ENCODE measurements around the gene ZNF229. TPM values are rescaled to one million over a fixed set of nuclear protein-coding genes. Genes with fewer than 3 reads are reported as not detected.
"Not testable (repeated sequence)": the region's sequence is repeated elsewhere in the genome, so short reads cannot be mapped to it uniquely, and the experiment has no call there.

The ZNF229 gene
- polyA plus RNA-seq (2013, experiment 1 of 2), result 8.6 TPM
- 3.9 TPM for polyA plus RNA-seq (2013, experiment 2 of 2)

DNA sequence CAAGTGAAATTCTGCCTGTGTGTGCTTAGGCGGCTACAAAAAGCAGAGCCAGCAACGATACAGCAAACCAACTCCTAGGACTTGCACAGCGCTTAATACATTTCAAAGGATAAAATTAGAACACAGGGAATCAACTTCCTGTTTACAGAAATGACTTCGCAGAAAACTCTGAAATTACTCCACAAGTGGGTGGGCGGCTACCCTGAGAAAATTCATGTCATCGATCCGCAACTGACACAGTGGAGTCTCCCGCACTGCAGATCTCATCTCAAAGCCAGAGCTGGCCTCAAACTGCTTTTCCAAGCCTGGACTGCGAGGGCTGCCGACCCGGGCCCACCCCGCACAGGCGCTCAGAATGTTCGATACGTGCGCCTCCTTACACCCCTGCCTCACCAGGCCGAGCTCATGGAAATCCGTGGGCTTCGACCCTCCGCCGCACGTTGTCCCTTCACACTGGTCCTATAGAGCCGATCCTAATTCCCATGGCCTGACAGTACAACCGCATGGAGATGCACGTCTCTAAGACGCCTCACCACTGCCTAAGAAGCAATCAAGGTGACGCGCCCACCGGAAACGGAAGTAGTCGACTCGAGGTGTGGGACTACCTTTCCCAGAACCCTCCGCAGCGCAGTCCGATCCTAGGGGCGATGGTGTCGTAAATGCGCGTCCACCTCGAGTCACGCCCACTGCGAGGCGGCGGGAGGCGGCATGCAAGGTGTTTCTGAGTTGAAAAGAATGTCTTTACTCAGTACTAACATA is at the start of gene ZNF229:
TSS of gene ZNF229 (minus strand) at position 557 of the 759 bp plus-strand sequence. CDS start 5,625 bp downstream, outside the sequence.
- 27 to 30% methylated on average over 37 to 45 of the region's 45 CpGs for WGBS, 2 experiments (ENCODE audit: insufficient coverage in 2 of 2)
- Histone ChIP-seq H3K27ac (ENCODE audit: low read depth, low read length, severe bottlenecking) (no peak within 1 kb of the TSS), H3K9me3 (ENCODE audit: control insufficient read depth, low read length) (peaks cover 46% of the 10 kb centered on the region), H3K4me1 (ENCODE audit: control insufficient read depth, insufficient read depth, low read length, poor library complexity, severe bottlenecking) (no peaks in the 10 kb centered on the region), H3K4me3 (ENCODE audit: extremely low read depth, insufficient read depth, low read length, poor library complexity, severe bottlenecking) (peak within 1 kb of the TSS; percentile 49), H3K36me3 (ENCODE audit: control insufficient read depth, insufficient read depth, low read length) (peaks cover 5% of the 10 kb centered on the region)

DNA sequence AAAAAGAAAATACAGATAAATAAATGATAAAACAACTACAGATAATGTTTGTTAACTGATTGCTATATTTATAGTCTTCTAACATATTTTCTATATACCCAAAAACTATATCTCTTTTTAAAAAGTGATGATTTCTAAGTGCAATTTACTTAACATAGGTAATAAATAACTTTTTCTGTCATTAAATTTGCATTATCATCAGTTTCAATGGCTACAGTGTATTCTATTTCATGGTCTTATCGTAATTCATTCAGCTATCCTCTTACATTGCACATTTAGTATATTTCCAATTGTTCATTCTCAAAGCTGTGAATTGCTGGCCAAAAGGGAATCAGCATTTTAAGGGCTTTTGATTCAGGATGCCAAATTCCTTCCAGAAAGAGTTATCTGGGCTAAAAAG is 48.4 kb upstream of the ZNF229 start:
- peaks cover 74% of the 10 kb centered on the region for H3K36me3 ChIP-seq (ENCODE audit: control insufficient read depth, insufficient read depth, low read length)

GRCh38 chr19:44476559-44477408 is 28.5 kb upstream of the ZNF229 start:
- H3K4me1 ChIP-seq (ENCODE audit: control insufficient read depth, insufficient read depth, low read length, poor library complexity, severe bottlenecking), result no peaks in the 10 kb centered on the region
- H3K36me3 ChIP-seq (ENCODE audit: control insufficient read depth, insufficient read depth, low read length), result peaks cover 72% of the 10 kb centered on the region
- no peak overlapping the region for H3K27ac ChIP-seq (ENCODE audit: low read depth, low read length, severe bottlenecking)
- WGBS, 2 experiments (ENCODE audit: insufficient coverage in 2 of 2), result 86% methylated on average over 5 of the region's 7 CpGs; no CpG with 5 or more reads in 1 of the 2 experiments
- peaks cover 93% of the 10 kb centered on the region for H3K9me3 ChIP-seq (ENCODE audit: control insufficient read depth, low read length)
- H3K4me3 ChIP-seq (ENCODE audit: extremely low read depth, insufficient read depth, low read length, poor library complexity, severe bottlenecking), result no peak overlapping the region

More for the DNA sequence above, 48.4 kb upstream of the ZNF229 start:
- Histone ChIP-seq H3K4me1 (ENCODE audit: control insufficient read depth, insufficient read depth, low read length, poor library complexity, severe bottlenecking) (peaks cover 2% of the 10 kb centered on the region), H3K9me3 (ENCODE audit: control insufficient read depth, low read length) (peaks cover 71% of the 10 kb centered on the region), H3K27ac (ENCODE audit: low read depth, low read length, severe bottlenecking) (no peak overlapping the region), H3K4me3 (ENCODE audit: extremely low read depth, insufficient read depth, low read length, poor library complexity, severe bottlenecking) (no peak overlapping the region)
- WGBS, 2 experiments (ENCODE audit: insufficient coverage in 2 of 2), result 80% methylated on average over 1 of the region's 1 CpG; no CpG with 5 or more reads in 1 of the 2 experiments

GRCh38 chr19:44468730-44469129 is 20.5 kb upstream of the ZNF229 start:
- H3K27ac ChIP-seq (ENCODE audit: low read depth, low read length, severe bottlenecking); H3K4me1 ChIP-seq (ENCODE audit: control insufficient read depth, insufficient read depth, low read length, poor library complexity, severe bottlenecking); H3K36me3 ChIP-seq (ENCODE audit: control insufficient read depth, insufficient read depth, low read length); H3K4me3 ChIP-seq (ENCODE audit: extremely low read depth, insufficient read depth, low read length, poor library complexity, severe bottlenecking): not testable (repeated sequence)
- WGBS, 2 experiments (ENCODE audit: insufficient coverage in 2 of 2), result 67 to 69% methylated on average over 3 to 4 of the region's 5 CpGs
- peaks cover 51% of the 10 kb centered on the region for H3K9me3 ChIP-seq (ENCODE audit: control insufficient read depth, low read length)

DNA sequence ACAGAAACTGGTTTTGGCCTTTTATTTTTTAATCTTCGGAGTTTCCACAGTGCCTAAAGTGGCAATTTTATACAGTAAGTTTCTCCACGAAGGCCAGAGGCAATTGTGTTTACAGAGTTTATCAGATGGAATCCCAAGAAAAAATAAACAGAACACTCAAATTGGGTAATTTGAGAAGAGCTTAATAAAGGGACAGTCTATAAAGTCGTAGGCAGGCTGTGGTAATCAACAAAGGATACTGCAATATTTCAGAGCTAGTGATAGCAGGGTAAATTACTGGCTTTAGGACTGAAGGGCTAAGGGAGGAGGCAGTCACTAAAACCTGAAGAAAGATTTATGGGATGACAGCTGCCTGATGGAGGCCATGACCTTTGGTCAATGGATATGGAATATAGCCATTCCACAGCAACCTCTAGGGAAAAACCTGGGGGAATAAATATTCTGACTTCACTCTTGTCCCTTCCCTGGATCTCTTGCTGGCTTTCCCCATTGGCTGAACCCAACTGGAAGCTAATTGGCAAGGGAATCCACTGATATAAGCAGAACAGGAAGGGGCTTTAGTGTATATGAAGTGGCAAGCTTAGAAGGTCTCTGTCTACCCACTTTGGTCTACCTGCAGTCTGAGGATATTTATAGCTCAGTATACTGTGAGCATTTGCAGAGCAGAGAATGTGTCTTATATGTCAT is 14.5 kb upstream of the ZNF229 start:
- H3K27ac ChIP-seq (ENCODE audit: low read depth, low read length, severe bottlenecking); H3K36me3 ChIP-seq (ENCODE audit: control insufficient read depth, insufficient read depth, low read length); H3K4me3 ChIP-seq (ENCODE audit: extremely low read depth, insufficient read depth, low read length, poor library complexity, severe bottlenecking); H3K4me1 ChIP-seq (ENCODE audit: control insufficient read depth, insufficient read depth, low read length, poor library complexity, severe bottlenecking): not testable (repeated sequence)
- 19 to 33% methylated on average over 2 to 3 of the region's 3 CpGs for WGBS, 2 experiments (ENCODE audit: insufficient coverage in 2 of 2)
- peaks cover 24% of the 10 kb centered on the region for H3K9me3 ChIP-seq (ENCODE audit: control insufficient read depth, low read length)

DNA sequence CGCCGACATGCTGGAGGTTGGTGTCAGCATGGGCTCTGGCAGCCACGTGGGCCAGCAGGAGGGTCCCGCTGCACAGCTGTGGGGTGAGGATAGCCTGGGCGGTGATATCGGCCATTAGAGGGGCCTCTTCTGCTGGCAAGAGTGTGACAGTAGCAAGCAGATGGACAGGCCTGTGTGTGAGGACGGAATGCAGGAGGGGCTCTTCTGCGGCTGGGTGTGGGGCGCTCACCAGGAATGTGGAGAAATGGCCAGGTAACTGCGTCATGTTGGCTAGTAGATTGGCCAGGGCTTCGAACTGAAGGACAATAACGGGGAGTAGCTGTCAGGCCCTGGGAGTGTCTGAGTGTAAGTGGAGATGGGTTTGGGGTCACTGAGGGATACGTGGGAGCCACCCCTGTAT is 7.7 kb upstream of the ZNF229 start:
- not testable (repeated sequence) for H3K4me1 ChIP-seq (ENCODE audit: control insufficient read depth, insufficient read depth, low read length, poor library complexity, severe bottlenecking); H3K36me3 ChIP-seq (ENCODE audit: control insufficient read depth, insufficient read depth, low read length); H3K4me3 ChIP-seq (ENCODE audit: extremely low read depth, insufficient read depth, low read length, poor library complexity, severe bottlenecking); H3K27ac ChIP-seq (ENCODE audit: low read depth, low read length, severe bottlenecking)
- no CpG with 5 or more reads among the region's 13 CpGs for WGBS, 2 experiments (ENCODE audit: insufficient coverage in 2 of 2)
- peaks cover 26% of the 10 kb centered on the region for H3K9me3 ChIP-seq (ENCODE audit: control insufficient read depth, low read length)

- no peaks in the 10 kb centered on the region for H3K36me3 ChIP-seq (ENCODE audit: control insufficient read depth, insufficient read depth, low read length)
- no peak overlapping the region for H3K4me3 ChIP-seq (ENCODE audit: extremely low read depth, insufficient read depth, low read length, poor library complexity, severe bottlenecking)
- no peak overlapping the region for H3K27ac ChIP-seq (ENCODE audit: low read depth, low read length, severe bottlenecking)
- WGBS, 2 experiments (ENCODE audit: insufficient coverage in 2 of 2), result 100% methylated on average over 1 of the region's 4 CpGs; no CpG with 5 or more reads in 1 of the 2 experiments
- H3K9me3 ChIP-seq (ENCODE audit: control insufficient read depth, low read length), result peaks cover 32% of the 10 kb centered on the region
- H3K4me1 ChIP-seq (ENCODE audit: control insufficient read depth, insufficient read depth, low read length, poor library complexity, severe bottlenecking), result no peaks in the 10 kb centered on the region
These were observed 6.8 kb upstream of the ZNF229 start for GRCh38 chr19:44455100-44455499.

GRCh38 chr19:44452367-44452766 is 4.1 kb upstream of the ZNF229 start:
- WGBS, 2 experiments (ENCODE audit: insufficient coverage in 2 of 2), result 88 to 96% methylated on average over 4 of the region's 4 CpGs
- H3K27ac ChIP-seq (ENCODE audit: low read depth, low read length, severe bottlenecking), result no peak overlapping the region
- H3K4me3 ChIP-seq (ENCODE audit: extremely low read depth, insufficient read depth, low read length, poor library complexity, severe bottlenecking), result no peak overlapping the region
- H3K4me1 ChIP-seq (ENCODE audit: control insufficient read depth, insufficient read depth, low read length, poor library complexity, severe bottlenecking), result no peaks in the 10 kb centered on the region
- H3K9me3 ChIP-seq (ENCODE audit: control insufficient read depth, low read length), result peaks cover 33% of the 10 kb centered on the region
- no peaks in the 10 kb centered on the region for H3K36me3 ChIP-seq (ENCODE audit: control insufficient read depth, insufficient read depth, low read length)

GRCh38 chr19:44451687-44452086 is 3.4 kb upstream of the ZNF229 start:
- Histone ChIP-seq H3K4me3 (ENCODE audit: extremely low read depth, insufficient read depth, low read length, poor library complexity, severe bottlenecking) (no peak overlapping the region), H3K27ac (ENCODE audit: low read depth, low read length, severe bottlenecking) (no peak overlapping the region), H3K9me3 (ENCODE audit: control insufficient read depth, low read length) (peaks cover 35% of the 10 kb centered on the region), H3K36me3 (ENCODE audit: control insufficient read depth, insufficient read depth, low read length) (no peaks in the 10 kb centered on the region), H3K4me1 (ENCODE audit: control insufficient read depth, insufficient read depth, low read length, poor library complexity, severe bottlenecking) (no peaks in the 10 kb centered on the region)
- 91 to 95% methylated on average over 18 of the region's 18 CpGs for WGBS, 2 experiments (ENCODE audit: insufficient coverage in 2 of 2)

DNA sequence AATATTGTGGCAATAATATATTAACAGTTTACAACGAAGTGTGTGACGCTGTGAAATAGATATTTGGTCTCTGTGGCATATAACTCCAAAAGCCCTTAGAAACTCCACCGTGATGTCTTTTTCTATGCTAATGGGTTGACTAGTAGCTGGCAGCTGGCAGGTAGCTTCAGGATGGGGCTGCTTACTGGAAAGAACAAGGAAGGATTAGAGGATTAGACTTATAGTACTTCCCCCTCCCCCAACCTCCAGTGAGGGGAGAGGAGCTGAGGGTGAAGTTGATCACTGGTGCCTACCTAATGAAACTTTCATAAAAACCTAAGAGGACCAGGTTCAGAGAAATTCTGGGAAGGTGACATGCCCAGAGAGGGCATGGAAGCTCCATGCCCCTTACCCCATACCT is 9.8 kb downstream of the ZNF229 start:
- no peak overlapping the region for H3K4me3 ChIP-seq (ENCODE audit: extremely low read depth, insufficient read depth, low read length, poor library complexity, severe bottlenecking)
- H3K36me3 ChIP-seq (ENCODE audit: control insufficient read depth, insufficient read depth, low read length), result peaks cover 8% of the 10 kb centered on the region
- WGBS, 2 experiments (ENCODE audit: insufficient coverage in 2 of 2), result 80% methylated on average over 1 of the region's 3 CpGs; no CpG with 5 or more reads in 1 of the 2 experiments
- H3K4me1 ChIP-seq (ENCODE audit: control insufficient read depth, insufficient read depth, low read length, poor library complexity, severe bottlenecking), result no peaks in the 10 kb centered on the region
- H3K9me3 ChIP-seq (ENCODE audit: control insufficient read depth, low read length), result peaks cover 18% of the 10 kb centered on the region
- no peak overlapping the region for H3K27ac ChIP-seq (ENCODE audit: low read depth, low read length, severe bottlenecking)

All from mesodermal cell (in vitro differentiated cells).